Esophagus (tissue), 2 donors: ENCODE measurements around the gene ANGPT4. TPM values are rescaled to one million over a fixed set of nuclear protein-coding genes. Genes with fewer than 3 reads are reported as not detected.
"Not testable (repeated sequence)": the region's sequence is repeated elsewhere in the genome, so short reads cannot be mapped to it uniquely, and the experiment has no call there.

Experiments
- H3K27ac ChIP-seq, 2 donors: one replicate each; pipeline ENCODE4 v1.5.1; 2013; ENCODE audit warnings: low read depth in 2 of 2, mild to moderate bottlenecking in 2 of 2, inconsistent platforms in 1 of 2, low read length in 1 of 2, moderate library complexity in 1 of 2
- H3K27me3 ChIP-seq, 2 donors: one replicate each; pipeline ENCODE4 v1.6.1; 2013; ENCODE audit warnings: low read length in 2 of 2, control low read depth in 1 of 2, mild to moderate bottlenecking in 1 of 2; ENCODE audit not compliant: insufficient read depth in 2 of 2, control insufficient read depth in 1 of 2
- H3K36me3 ChIP-seq, 2 donors: one replicate each; pipeline ENCODE4 v1.6.1; 2013; ENCODE audit warnings: low read length in 1 of 2; ENCODE audit not compliant: control insufficient read depth in 2 of 2, insufficient read depth in 2 of 2
- H3K4me1 ChIP-seq, 2 donors: one replicate each; pipeline ENCODE4 v1.6.1; 2013; ENCODE audit warnings: low read length in 1 of 2; ENCODE audit not compliant: control insufficient read depth in 2 of 2, insufficient read depth in 2 of 2
- H3K4me3 ChIP-seq, 2 donors: one replicate each; pipeline ENCODE4 v1.5.1; 2013; ENCODE audit warnings: low read length in 2 of 2, mild to moderate bottlenecking in 2 of 2, low read depth in 1 of 2, moderate library complexity in 1 of 2
- H3K9me3 ChIP-seq, 2 donors: one replicate each; pipeline ENCODE4 v1.6.1; 2013; ENCODE audit warnings: mild to moderate bottlenecking in 2 of 2, low read depth in 1 of 2, low read length in 1 of 2, moderate library complexity in 1 of 2; ENCODE audit not compliant: control insufficient read depth in 2 of 2, insufficient read depth in 1 of 2
- WGBS, 2 donors: extraction: QIAGEN DNeasy Blood & Tissue Kit; methylation state at CpG; one replicate each; pipeline ENCODE4 v1.1.7; 2013; 5-methylcytosine and 5-hydroxymethylcytosine counted together
- polyA plus RNA-seq, 2 donors: library from polyadenylated mRNA; stranded (reverse); fragments of 200-250 nt; gene quantifications; one replicate each; pipeline ENCODE4 v1.2.3, GENCODE V29; 2013
- donor health status: healthy with polysubstance abuse.
- donor health status: Bipolar disorder and iron deficiency.

Gene ANGPT4
- polyA plus RNA-seq, 2 donors: 0.08 to 0.11 TPM

DNA sequence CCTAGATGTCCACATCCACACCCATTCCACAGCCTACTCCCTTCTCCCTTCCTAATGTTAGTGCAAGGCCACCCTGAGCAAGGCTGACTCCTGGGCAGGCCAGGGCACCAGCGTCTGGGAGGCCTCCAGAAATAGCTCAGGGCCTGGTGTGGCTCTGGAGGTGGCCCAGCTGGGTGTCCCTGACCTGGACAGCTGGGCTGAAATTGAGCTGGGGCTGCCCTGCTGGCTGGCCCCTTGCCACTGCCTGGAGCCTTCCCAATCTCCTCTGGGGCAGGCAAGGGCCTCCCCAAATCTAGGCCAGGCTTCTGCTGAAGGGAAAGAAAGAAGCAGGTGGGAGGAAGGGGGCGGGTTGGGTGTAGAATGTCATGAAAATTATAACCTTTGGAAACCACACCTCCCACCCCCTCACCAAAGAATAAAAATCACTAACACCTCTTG is 80.5 kb downstream of the ANGPT4 start:
- no peak overlapping the region for H3K27ac ChIP-seq
- H3K9me3 ChIP-seq: no peaks in the 10 kb centered on the region
- H3K36me3 ChIP-seq: no peaks in the 10 kb centered on the region
- H3K27me3 ChIP-seq: no peaks in the 10 kb centered on the region
- no peak overlapping the region for H3K4me3 ChIP-seq
- 51 to 54% methylated on average over 2 of the region's 2 CpGs for WGBS, 2 donors
- H3K4me1 ChIP-seq: peaks cover 0 to 7% of the 10 kb centered on the region in 2 donors

DNA sequence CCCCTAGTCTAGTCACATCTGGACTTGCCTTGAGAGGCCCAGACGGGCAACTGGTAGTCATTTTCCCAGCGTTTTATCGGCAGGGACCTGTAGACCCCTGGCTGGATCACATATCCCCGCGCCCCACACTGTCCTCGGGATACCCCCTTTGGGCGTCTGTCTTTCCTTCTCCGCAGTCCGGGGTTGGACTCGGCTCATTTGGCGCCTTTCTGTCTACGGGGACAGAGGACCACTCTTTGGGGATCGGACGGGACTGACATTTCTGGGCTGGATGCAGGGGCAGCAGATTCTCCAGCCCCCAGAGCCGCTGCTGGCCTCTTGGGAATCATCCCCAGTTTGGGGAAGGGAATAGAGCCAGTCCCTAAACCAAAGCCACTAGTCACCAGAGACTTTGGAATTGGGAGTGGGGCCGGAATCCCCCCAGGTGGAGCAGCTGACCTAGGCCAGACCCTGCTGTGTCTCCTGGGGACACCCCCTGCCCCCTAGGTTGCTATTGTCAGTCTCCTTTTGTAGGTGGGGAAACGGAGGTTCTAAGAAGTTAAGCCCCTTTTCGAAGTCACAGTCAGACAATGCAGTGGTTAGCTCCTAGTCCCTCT is 81.9 kb downstream of the ANGPT4 start:
- Histone ChIP-seq H3K4me1 (peaks cover 0 to 7% of the 10 kb centered on the region in 2 donors), H3K27ac (peak overlapping the region in 1 of 2 donors; percentile 58), H3K36me3 (no peaks in the 10 kb centered on the region), H3K27me3 (no peaks in the 10 kb centered on the region), H3K4me3 (peak overlapping the region; percentile 76 to 84), H3K9me3 (no peaks in the 10 kb centered on the region)
- WGBS, 2 donors: 4 to 7% methylated on average over 18 of the region's 18 CpGs

DNA sequence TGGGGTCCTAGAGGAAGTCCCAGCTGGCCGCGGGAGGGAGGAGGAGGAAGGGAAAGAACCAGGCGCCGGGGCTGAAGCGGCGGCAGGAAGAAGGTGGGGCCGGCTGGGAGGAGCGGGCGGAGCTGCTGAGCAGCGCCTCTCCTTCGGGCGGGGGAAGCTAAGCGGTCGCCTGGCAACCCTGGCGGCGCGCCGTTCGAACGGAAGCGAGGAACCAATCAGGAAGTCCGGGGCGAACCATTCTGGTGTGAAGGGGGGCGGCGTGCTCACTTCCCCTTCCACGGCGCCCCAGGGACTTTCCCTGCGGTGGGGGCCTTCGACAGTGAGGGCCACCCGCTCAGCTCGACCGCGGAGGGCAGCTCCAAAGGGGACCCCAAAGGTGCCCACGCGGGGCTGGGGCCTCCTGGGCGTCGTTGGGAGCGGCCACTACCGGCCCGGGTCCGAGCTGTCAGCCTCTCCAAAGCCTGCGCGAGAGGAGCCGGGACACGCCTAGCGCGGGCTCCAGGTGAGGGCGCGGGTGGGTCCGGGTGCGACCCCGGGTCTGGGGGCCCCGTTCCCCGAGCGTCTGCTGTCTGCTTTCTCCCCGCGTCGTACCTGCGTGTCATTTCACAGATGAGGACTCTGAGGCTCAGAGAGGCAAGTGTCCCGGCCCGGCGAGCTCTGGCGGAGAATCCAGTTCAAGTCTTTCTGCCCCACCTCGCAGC is 82.5 kb downstream of the ANGPT4 start, which contains the start of gene FAM110A:
FAM110A (plus strand) TSS at position 266 of the 701 bp plus-strand sequence. CDS start 11,090 bp downstream, outside the sequence.
- no peaks in the 10 kb centered on the region for H3K9me3 ChIP-seq
- H3K4me3 ChIP-seq: peak within 1 kb of the TSS; percentile 76 to 84
- H3K4me1 ChIP-seq: peaks cover 0 to 7% of the 10 kb centered on the region in 2 donors
- no peaks in the 10 kb centered on the region for H3K36me3 ChIP-seq
- H3K27ac ChIP-seq: peak within 1 kb of the TSS; percentile 67 to 80
- no peaks in the 10 kb centered on the region for H3K27me3 ChIP-seq
- 0 to 1% methylated on average over 50 to 64 of the region's 64 CpGs for WGBS, 2 donors

DNA sequence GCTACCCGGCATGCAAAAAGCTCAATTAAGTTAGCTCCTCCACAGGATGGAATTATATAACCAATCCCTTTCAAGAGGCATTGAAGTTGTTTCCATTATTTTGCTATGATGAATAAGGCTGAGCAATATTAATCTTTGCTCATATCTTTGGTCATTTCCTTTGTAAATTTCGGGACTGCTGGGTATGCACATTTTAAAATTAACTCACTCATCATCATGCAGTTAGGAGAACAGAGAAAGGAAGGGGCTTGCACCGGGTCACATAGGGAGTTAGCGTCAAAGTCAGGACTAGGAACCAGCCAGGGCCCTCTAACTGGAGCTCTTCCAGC is 83.0 kb downstream of the ANGPT4 start:
- Histone ChIP-seq H3K27me3 (no peaks in the 10 kb centered on the region), H3K4me1 (peaks cover 0 to 7% of the 10 kb centered on the region in 2 donors), H3K9me3 (no peaks in the 10 kb centered on the region), H3K27ac (peak overlapping the region; percentile 67 to 80), H3K36me3 (no peaks in the 10 kb centered on the region), H3K4me3 (peak overlapping the region; percentile 46 to 76)
- 4 to 5% methylated on average over 4 of the region's 4 CpGs for WGBS, 2 donors

- 97 to 100% methylated on average over 3 of the region's 3 CpGs for WGBS, 2 donors
- Histone ChIP-seq H3K4me3 (no peak overlapping the region), H3K36me3 (no peaks in the 10 kb centered on the region), H3K9me3 (no peaks in the 10 kb centered on the region), H3K27me3 (no peaks in the 10 kb centered on the region), H3K4me1 (peaks cover 0 to 7% of the 10 kb centered on the region in 2 donors), H3K27ac (no peak overlapping the region)
These were observed 84.2 kb downstream of the ANGPT4 start for GRCh38 chr20:831956-832355.

DNA sequence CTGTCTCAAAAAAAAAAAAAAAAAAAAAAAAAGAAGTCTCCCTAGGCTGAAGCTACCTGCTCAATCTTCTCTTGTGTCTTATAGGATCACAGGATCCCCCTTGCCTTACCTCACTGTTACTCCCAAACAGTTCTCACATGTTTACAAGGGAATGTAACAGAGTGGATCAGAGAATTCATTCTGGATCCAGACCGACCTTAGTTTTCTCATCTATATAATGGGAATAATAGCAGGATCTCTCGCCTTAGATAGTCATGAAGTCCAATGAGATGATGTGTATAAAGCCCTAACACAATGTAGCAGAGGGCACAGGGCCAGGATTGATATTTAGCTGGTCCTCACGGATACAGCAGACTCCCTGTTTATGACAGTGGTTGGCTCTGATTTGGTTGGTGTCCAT is 84.9 kb downstream of the ANGPT4 start:
- no peak overlapping the region for H3K27ac ChIP-seq
- no peaks in the 10 kb centered on the region for H3K27me3 ChIP-seq
- H3K36me3 ChIP-seq: no peaks in the 10 kb centered on the region
- H3K9me3 ChIP-seq: no peaks in the 10 kb centered on the region
- no peak overlapping the region for H3K4me3 ChIP-seq
- peaks cover 0 to 7% of the 10 kb centered on the region in 2 donors for H3K4me1 ChIP-seq
- WGBS, 2 donors: 81 to 88% methylated on average over 3 of the region's 3 CpGs

- Histone ChIP-seq H3K4me1 (no peaks in the 10 kb centered on the region), H3K27ac (no peak overlapping the region), H3K36me3 (no peaks in the 10 kb centered on the region), H3K4me3 (no peak overlapping the region), H3K27me3 (no peaks in the 10 kb centered on the region), H3K9me3 (no peaks in the 10 kb centered on the region)
- 71 to 75% methylated on average over 7 to 8 of the region's 8 CpGs for WGBS, 2 donors
These were observed 86.1 kb downstream of the ANGPT4 start for GRCh38 chr20:830011-830521.

DNA sequence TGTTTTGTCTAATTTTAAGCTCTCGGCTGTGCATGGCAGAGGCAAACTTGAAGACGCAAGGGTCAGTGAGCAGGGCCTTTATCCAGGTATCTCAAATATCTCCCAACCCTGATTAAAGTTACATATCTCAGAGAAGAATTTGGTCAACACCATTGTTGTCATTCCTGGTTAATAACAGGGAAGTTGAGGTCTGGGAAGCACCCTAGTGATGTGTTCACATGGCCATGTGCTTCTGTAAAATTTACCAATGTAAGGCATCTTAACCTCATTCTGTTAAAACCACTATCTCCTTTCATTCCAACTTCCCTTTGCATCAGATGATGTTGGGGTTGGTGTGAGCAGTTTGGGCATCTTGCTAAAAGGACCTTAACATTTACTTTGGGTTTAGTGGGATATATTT is 86.6 kb downstream of the ANGPT4 start:
- 83 to 91% methylated on average over 2 of the region's 2 CpGs for WGBS, 2 donors
- H3K27ac ChIP-seq: no peak overlapping the region
- H3K4me3 ChIP-seq: no peak overlapping the region
- H3K4me1 ChIP-seq: no peaks in the 10 kb centered on the region
- H3K27me3 ChIP-seq: no peaks in the 10 kb centered on the region
- H3K36me3 ChIP-seq: no peaks in the 10 kb centered on the region
- H3K9me3 ChIP-seq: no peaks in the 10 kb centered on the region

- no peak overlapping the region for H3K4me3 ChIP-seq
- H3K27ac ChIP-seq: no peak overlapping the region
- H3K27me3 ChIP-seq: no peaks in the 10 kb centered on the region
- 52 to 63% methylated on average over 6 of the region's 6 CpGs for WGBS, 2 donors
- H3K9me3 ChIP-seq: no peaks in the 10 kb centered on the region
- no peaks in the 10 kb centered on the region for H3K36me3 ChIP-seq
- H3K4me1 ChIP-seq: no peaks in the 10 kb centered on the region
These were observed 87.1 kb downstream of the ANGPT4 start for GRCh38 chr20:828987-829386.

GRCh38 chr20:827981-828380 is 88.2 kb downstream of the ANGPT4 start:
- H3K27me3 ChIP-seq, H3K4me3 ChIP-seq, H3K36me3 ChIP-seq, H3K4me1 ChIP-seq, H3K27ac ChIP-seq, H3K9me3 ChIP-seq: not testable (repeated sequence)
- 88 to 92% methylated on average over 8 of the region's 8 CpGs for WGBS, 2 donors
